Measurements from ENCODE around the gene PBX2. TPM values are rescaled to one million over a fixed set of nuclear protein-coding genes. Genes with fewer than 3 reads are reported as not detected.

The PBX2 gene
- total RNA-seq, 1 experiment from 2014 or later: 122 TPM

DNA sequence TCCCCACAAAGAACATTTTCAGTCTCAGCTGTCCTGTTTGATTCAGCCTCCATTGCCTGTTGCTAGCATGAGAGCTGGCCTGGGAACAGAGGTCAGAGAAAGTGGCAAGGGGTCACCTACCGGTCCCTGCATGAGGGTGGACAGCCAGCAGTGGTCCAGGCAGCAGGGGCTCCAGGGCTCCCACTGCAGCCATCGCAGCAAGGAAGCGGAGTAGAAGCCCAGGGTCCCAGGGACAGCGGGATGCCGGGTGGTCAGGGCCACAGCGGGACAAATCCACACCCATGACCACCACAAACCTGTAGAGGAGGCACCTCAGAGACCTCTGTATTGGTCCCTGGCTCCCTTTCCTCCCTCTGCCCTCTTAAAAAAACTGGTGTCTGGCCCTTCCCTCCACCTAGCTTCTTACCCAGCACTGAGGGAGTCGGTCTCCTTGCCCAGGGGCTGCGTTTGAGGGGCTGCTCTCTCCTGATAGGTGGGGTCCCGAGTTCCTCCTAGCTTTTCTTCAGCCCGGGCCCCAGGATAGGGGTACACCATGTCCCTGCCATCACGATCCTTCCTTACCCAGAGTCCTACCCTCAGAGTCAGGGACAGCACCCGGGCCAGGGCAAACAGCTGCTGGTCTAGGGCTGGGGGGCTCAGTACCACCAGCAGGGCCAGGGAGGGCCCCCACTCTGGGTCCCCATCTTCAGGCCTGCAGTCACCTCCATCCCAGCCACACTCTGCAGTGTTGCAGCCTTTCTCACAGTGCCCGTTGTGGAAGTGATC lies 10.9 kb upstream of the PBX2 start:
- intact Hi-C loops (cut with micrococcal nuclease; ENCODE audit: unreplicated experiment): no loop called here
- CTCF ChIA-PET: no interaction called here
- no peak for DNase-seq

GRCh38 chr6:32198866-32199265 lies 8.9 kb upstream of the PBX2 start:
- no TSS peak for BruUV-seq (replicated peaks)
- intact Hi-C loops (cut with micrococcal nuclease; ENCODE audit: unreplicated experiment): loop anchor here (10.0 kb wide), 1 partner anchor 254 kb away; the partner anchor contains the start of gene CFB
- peaks cover 35% of the 10 kb centered on the region for H3K36me3 Mint-ChIP-seq (ENCODE audit: insufficient read depth, unreplicated experiment)
- H3K9me3 Mint-ChIP-seq (ENCODE audit: low read depth, unreplicated experiment): no peaks in the 10 kb centered on the region
- peaks cover 29% of the 10 kb centered on the region for H3K27me3 Mint-ChIP-seq (ENCODE audit: unreplicated experiment)
- no peak overlapping the region for H3K27ac Mint-ChIP-seq (ENCODE audit: unreplicated experiment)
- TF ChIP-seq, protein P1, sequence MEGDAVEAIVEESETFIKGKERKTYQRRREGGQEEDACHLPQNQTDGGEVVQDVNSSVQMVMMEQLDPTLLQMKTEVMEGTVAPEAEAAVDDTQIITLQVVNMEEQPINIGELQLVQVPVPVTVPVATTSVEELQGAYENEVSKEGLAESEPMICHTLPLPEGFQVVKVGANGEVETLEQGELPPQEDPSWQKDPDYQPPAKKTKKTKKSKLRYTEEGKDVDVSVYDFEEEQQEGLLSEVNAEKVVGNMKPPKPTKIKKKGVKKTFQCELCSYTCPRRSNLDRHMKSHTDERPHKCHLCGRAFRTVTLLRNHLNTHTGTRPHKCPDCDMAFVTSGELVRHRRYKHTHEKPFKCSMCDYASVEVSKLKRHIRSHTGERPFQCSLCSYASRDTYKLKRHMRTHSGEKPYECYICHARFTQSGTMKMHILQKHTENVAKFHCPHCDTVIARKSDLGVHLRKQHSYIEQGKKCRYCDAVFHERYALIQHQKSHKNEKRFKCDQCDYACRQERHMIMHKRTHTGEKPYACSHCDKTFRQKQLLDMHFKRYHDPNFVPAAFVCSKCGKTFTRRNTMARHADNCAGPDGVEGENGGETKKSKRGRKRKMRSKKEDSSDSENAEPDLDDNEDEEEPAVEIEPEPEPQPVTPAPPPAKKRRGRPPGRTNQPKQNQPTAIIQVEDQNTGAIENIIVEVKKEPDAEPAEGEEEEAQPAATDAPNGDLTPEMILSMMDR (IDR thresholded peaks at IDR 0.05; ENCODE audit: unreplicated experiment): no peak
- no peak for DNase-seq
- CTCF ChIA-PET: interaction anchor here (0.7 to 3.9 kb wide), 3 partner anchors 22 to 1040 kb away, joined by 3 to 32 read pairs (median 3); partner anchors contain the start of gene AGPAT1
- H3K4me1 Mint-ChIP-seq (ENCODE audit: low read depth, unreplicated experiment): peaks cover 26% of the 10 kb centered on the region
- no peak overlapping the region for H3K4me3 Mint-ChIP-seq (ENCODE audit: low read depth, unreplicated experiment)

More for the DNA sequence above, 10.9 kb upstream of the PBX2 start:
- peaks cover 15% of the 10 kb centered on the region for H3K4me1 Mint-ChIP-seq (ENCODE audit: low read depth, unreplicated experiment)
- H3K36me3 Mint-ChIP-seq (ENCODE audit: insufficient read depth, unreplicated experiment): peaks cover 22% of the 10 kb centered on the region
- H3K4me3 Mint-ChIP-seq (ENCODE audit: low read depth, unreplicated experiment): no peak overlapping the region
- no TSS peak for BruUV-seq (replicated peaks)
- TF ChIP-seq, protein P1 (IDR thresholded peaks at IDR 0.05; ENCODE audit: unreplicated experiment): no peak
- H3K27me3 Mint-ChIP-seq (ENCODE audit: unreplicated experiment): peaks cover 49% of the 10 kb centered on the region
- H3K27ac Mint-ChIP-seq (ENCODE audit: unreplicated experiment): no peak overlapping the region
- H3K9me3 Mint-ChIP-seq (ENCODE audit: low read depth, unreplicated experiment): no peaks in the 10 kb centered on the region

DNA sequence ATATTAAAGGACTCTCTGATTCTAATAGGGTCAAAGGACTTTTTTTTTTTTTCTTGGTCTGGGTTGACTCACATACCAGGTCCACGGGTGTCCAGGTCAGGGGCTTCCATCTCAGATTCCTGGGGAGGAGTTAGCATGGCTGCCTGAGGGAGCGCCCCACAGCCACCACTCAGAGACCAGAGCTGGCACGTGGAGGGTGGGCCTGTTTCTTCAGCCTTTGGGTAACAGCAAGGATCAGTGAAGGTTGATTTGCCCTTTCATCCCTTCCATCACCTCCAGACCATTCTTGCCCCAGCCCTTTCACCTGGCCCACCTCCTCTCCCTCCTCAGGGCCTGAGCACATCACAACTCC lies 8.3 kb upstream of the PBX2 start:
- Mint-ChIP-seq H3K36me3 (ENCODE audit: insufficient read depth, unreplicated experiment) (peaks cover 35% of the 10 kb centered on the region), H3K27ac (ENCODE audit: unreplicated experiment) (no peak overlapping the region), H3K9me3 (ENCODE audit: low read depth, unreplicated experiment) (no peaks in the 10 kb centered on the region), H3K4me3 (ENCODE audit: low read depth, unreplicated experiment) (no peak overlapping the region), H3K4me1 (ENCODE audit: low read depth, unreplicated experiment) (peaks cover 26% of the 10 kb centered on the region), H3K27me3 (ENCODE audit: unreplicated experiment) (peaks cover 24% of the 10 kb centered on the region)
- intact Hi-C loops (cut with micrococcal nuclease; ENCODE audit: unreplicated experiment): loop anchor here (10.0 kb wide), 1 partner anchor 254 kb away; the partner anchor contains the start of gene CFB
- TF ChIP-seq, protein P1 (IDR thresholded peaks at IDR 0.05; ENCODE audit: unreplicated experiment): no peak
- CTCF ChIA-PET: interaction anchor here (0.7 to 3.9 kb wide), 2 partner anchors 21 to 1040 kb away, joined by 3 to 32 read pairs; partner anchors contain the start of gene AGPAT1
- no peak for DNase-seq
- no TSS peak for BruUV-seq (replicated peaks)

DNA sequence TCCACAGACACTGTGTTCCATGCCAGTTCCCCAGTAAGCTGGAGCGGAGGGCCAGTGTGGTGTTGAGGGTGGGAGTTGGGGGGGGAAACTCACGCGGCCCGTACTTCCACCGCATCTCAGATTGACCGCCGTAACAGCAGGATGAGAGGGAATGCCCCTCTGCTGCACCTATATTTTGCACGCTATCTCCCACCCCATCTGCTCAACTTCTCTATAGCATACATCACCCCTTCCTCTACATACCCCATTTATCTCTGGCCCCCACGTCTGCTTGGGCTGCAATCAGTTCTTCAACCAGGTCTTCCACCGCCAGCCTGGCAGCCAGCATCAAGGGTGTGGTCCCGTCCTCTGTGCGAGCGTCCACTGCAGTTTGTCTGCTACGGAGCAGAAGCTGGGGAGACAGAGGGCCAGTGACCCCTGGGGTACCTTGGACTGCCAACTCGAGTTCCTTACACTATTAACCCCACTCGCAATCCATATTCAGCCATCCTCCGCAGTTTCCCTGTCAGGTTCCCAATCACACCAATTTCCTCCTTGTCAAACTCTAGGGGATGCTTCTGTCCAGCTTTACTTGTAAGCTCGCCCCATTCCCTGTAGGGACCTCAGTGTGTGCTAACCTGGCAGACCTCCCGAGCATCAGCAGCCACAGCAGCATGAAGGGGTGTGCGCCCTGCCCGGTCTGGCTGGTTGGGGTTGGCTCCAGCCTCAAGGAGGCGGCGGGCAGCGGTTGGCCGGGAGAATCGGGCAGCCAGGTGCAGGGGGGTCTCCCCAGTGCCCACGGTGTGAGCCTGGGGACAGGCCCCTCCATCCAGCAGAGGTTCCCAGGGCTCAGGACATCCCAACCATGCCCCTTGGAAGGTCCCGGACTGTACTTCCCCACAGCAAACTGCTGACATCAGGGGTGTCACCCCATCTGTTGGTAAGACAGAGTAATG lies 6.9 kb upstream of the PBX2 start:
- Mint-ChIP-seq H3K27ac (ENCODE audit: unreplicated experiment) (peak overlapping the region; percentile 99), H3K9me3 (ENCODE audit: low read depth, unreplicated experiment) (no peaks in the 10 kb centered on the region), H3K4me3 (ENCODE audit: low read depth, unreplicated experiment) (peak overlapping the region; percentile 95), H3K36me3 (ENCODE audit: insufficient read depth, unreplicated experiment) (peaks cover 44% of the 10 kb centered on the region), H3K27me3 (ENCODE audit: unreplicated experiment) (peaks cover 19% of the 10 kb centered on the region), H3K4me1 (ENCODE audit: low read depth, unreplicated experiment) (peaks cover 26% of the 10 kb centered on the region)
- CTCF ChIA-PET: interaction anchor here (0.6 to 3.9 kb wide), 7 partner anchors 20 to 598 kb away, joined by 3 to 32 read pairs (median 5); partner anchors contain the start of gene AGPAT1
- intact Hi-C loops (cut with micrococcal nuclease; ENCODE audit: unreplicated experiment): loop anchor here (10.0 kb wide), 1 partner anchor 252 kb away; the partner anchor contains the start of gene CFB
- DNase-seq: peak; percentile 50
- TF ChIP-seq, protein P1 (IDR thresholded peaks at IDR 0.05; ENCODE audit: unreplicated experiment): peak; percentile 10
- no TSS peak for BruUV-seq (replicated peaks)
